BJ (cell line): Measurements from ENCODE around the gene FBRSL1. TPM values are rescaled to one million over a fixed set of nuclear protein-coding genes. Genes with fewer than 3 reads are reported as not detected.
A peak's percentile ranks its signal among the peaks of the same experiment; 100 is the strongest.

Experiments
- CTCF ChIA-PET: fragments of 350-600 bp; formaldehyde crosslinking; extraction: SDS; loops from one replicate; lab custom pipeline; 2021; ENCODE audit warnings: antibody characterized with exemption, inconsistent platforms; lab: Yijun Ruan, JAX
- POLR2A ChIA-PET: fragments of 300-600 bp; sonication (Branson Sonifier 250); formaldehyde crosslinking; extraction: SDS; loops from one replicate; lab custom pipeline; 2021; ENCODE audit warnings: antibody characterized with exemption; lab: Charles Lee
- DNase-seq: peaks from one replicate; pipeline ENCODE4 v3.0.0-alpha.2; 2011; ENCODE audit warnings: low read depth
- H3K27me3 ChIP-seq: 2 replicates; pipeline ENCODE4 v1.6.0; 2011; ENCODE audit warnings: low read length; ENCODE audit not compliant: control insufficient read depth, insufficient read depth
- H3K36me3 ChIP-seq: 2 replicates; pipeline ENCODE4 v1.5.1; 2011; ENCODE audit warnings: low read length; ENCODE audit not compliant: control insufficient read depth, insufficient read depth
- H3K4me3 ChIP-seq: 2 replicates; pipeline ENCODE4 v1.5.1; 2011; ENCODE audit warnings: low read depth, mild to moderate bottlenecking, control low read depth, low read length
- polyA plus RNA-seq: library from polyadenylated mRNA; depleted of rRNA; stranded (reverse); fragments of >200 nt; gene quantifications from 2 replicates; pipeline ENCODE4 v1.2.3, GENCODE V29; 2011
- TF ChIP-seq, protein P1 (sequence below): IDR thresholded peaks from 2 replicates; pipeline ENCODE4 v1.5.1; 2011; ENCODE audit warnings: low read depth, mild to moderate bottlenecking, control low read depth, inconsistent platforms, low read length, moderate library complexity; ENCODE audit not compliant: insufficient read depth

FBRSL1 gene
- polyA plus RNA-seq, 1 experiment: 1.4 TPM

DNA sequence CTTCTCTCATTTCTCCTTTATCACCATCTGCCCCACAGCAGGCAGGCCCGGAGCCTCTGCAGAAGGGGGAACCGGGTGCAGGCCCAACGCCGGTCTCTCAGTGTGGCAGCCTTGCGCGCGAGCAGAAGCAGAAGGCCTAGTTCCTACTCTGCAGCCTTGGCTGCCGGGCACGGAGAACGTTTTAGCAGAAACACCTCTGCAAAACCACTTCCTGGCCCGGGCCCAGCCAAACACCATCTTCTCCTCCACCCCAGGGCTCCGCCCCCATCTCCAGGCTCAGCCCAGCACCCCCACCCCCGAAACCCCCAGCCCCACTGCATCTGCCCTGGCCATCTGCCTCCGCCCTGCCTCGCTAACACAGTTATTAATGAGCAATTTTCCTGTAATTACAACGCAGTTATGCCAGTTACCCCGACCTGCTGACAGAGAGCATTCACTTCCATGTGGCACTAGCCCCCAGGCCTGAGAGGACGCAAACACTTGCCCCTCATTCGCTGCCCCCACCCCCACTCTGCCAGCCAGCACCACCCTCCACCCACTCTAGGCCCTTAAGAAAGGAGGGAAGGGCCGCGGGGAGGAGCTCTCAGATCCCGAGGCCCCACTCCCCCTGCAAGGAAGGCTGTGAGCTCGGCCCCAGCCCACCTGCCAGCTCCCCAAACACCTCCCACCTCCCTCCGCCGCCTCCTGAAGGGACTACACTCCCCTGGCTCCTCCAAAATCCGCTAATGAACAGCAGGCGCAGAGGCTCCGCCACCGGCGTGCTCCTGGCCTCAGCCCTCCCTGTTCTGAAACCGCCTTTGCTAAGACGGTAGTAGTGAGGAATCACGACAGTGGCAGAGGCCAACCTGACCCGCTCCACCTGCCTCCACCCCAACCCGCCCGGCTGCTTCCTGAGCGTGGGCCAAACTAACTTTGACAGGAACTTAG lies 44.7 kb upstream of the FBRSL1 start:
- TF ChIP-seq, protein P1, sequence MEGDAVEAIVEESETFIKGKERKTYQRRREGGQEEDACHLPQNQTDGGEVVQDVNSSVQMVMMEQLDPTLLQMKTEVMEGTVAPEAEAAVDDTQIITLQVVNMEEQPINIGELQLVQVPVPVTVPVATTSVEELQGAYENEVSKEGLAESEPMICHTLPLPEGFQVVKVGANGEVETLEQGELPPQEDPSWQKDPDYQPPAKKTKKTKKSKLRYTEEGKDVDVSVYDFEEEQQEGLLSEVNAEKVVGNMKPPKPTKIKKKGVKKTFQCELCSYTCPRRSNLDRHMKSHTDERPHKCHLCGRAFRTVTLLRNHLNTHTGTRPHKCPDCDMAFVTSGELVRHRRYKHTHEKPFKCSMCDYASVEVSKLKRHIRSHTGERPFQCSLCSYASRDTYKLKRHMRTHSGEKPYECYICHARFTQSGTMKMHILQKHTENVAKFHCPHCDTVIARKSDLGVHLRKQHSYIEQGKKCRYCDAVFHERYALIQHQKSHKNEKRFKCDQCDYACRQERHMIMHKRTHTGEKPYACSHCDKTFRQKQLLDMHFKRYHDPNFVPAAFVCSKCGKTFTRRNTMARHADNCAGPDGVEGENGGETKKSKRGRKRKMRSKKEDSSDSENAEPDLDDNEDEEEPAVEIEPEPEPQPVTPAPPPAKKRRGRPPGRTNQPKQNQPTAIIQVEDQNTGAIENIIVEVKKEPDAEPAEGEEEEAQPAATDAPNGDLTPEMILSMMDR: no peak
- no peak for DNase-seq
- Histone ChIP-seq H3K4me3 (peak overlapping the region; percentile 29), H3K27me3 (peaks cover 4% of the 10 kb centered on the region; the same call in 1 of the 2 replicates), H3K36me3 (no peaks in the 10 kb centered on the region)
- ChIA-PET POLR2A (no interaction called here), CTCF (no interaction called here)

DNA sequence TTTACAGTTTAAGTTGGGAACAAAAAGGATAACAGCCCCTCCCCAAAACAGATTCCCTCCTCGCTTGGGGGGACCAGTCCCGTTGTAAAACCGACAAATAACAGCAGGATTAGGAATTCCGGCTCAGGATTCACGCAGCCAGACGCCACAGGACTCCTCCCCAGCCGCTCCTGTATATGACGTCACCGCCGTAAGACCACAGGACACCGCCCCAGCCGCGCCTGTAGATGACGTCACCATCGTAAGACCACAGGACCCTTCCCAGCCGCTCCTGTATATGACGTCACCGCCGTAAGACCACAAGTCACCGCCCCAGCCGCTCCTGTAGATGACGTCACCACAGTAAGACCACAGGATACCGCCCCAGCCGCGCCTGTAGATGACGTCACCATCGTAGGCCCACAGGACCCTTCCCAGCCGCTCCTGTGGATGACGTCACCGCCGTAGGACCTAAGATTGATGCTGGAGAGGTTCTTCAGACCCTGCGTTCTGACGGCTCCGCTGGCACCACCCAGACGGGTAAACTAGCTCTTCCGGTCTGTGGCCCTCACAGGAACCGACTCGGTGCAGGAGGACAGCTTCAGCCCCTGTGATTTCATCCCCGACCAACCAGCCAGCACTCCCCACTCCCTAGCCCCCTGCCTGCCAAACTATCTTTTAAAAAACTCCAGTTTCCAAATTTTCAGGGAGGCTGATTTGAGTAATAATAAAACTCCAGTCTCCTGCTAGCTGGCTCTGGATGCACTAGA lies 43.9 kb upstream of the FBRSL1 start:
- DNase-seq: no peak
- ChIA-PET CTCF (interaction anchor here (0.8 kb wide), 1 partner anchor 33 kb away, joined by 3 read pairs; no protein-coding TSS in a partner anchor), POLR2A (no interaction called here)
- H3K36me3 ChIP-seq: no peaks in the 10 kb centered on the region
- H3K4me3 ChIP-seq: peak overlapping the region; percentile 29
- TF ChIP-seq, protein P1: no peak
- peaks cover 6% of the 10 kb centered on the region for H3K27me3 ChIP-seq

DNA sequence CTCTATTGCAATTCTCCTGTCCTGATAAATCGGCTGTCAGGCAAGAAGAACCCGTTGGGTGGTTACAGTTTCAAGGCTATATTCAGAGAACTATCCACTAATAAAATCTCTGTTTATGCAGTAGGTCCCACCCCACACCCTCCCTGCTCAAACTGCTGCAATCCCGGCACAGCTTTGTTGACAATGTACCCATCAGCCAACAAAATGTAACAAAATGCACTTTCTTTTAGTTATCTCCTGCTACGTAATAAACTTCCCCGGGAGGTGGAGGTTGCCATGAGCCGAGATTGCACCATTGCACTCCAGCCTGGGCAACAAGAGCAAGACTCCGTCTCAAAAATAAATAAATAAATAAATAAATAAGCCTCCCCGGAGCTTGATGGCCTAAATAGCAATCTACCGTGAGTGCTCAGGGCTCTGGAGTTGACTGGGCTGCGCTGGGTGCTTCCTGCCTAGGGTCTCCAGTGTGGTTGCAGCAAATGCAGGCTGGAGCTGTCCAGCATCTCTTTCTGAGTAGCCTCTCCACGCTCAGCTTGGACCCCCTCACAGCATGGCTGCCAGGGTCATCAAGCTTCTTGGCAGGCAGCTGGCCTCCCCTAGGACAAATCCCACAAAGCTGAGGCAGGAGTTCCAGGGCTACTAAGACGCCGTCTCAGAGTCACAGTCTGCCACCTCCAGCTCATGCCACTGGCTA lies 43.2 kb upstream of the FBRSL1 start:
- ChIA-PET POLR2A (no interaction called here), CTCF (interaction anchor here (0.8 kb wide), 1 partner anchor 32 kb away, joined by 3 read pairs; no protein-coding TSS in a partner anchor)
- H3K27me3 ChIP-seq: peaks cover 6% of the 10 kb centered on the region
- no peaks in the 10 kb centered on the region for H3K36me3 ChIP-seq
- DNase-seq: no peak
- TF ChIP-seq, protein P1: no peak
- H3K4me3 ChIP-seq: no peak overlapping the region

DNA sequence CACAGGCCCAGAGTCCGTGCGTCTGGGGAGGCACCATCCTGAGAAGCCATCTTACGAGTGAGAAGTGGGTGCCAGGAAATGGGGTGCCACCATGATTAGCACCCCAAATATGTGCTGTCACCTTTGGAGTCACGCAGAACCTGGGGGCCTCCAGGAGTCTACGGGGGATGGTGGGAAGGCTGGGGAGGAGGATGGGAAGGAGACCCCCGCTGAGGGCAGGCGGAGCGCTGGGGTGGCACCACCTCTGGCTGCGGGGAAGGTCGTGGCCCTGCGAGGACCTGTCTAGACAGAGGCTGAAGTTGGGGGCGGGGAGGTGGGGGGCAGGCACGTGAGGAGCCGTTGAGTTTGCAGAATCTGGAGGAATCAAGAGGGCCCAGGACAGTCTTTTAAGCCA lies 42.6 kb upstream of the FBRSL1 start:
- ChIA-PET CTCF (interaction anchor here (1.0 kb wide), 1 partner anchor 32 kb away, joined by 3 read pairs; no protein-coding TSS in a partner anchor), POLR2A (no interaction called here)
- Histone ChIP-seq H3K4me3 (no peak overlapping the region), H3K36me3 (no peaks in the 10 kb centered on the region), H3K27me3 (peaks cover 6% of the 10 kb centered on the region)
- TF ChIP-seq, protein P1: no peak
- DNase-seq: no peak
